ENCODE results near the gene ZP3.
"Not testable (repeated sequence)": the region's sequence is repeated elsewhere in the genome, so short reads cannot be mapped to it uniquely, and the experiment has no call there.

Gene ZP3

GRCh38 chr7:76460767-76461166 is 36.0 kb downstream of the ZP3 start:
- H3K27ac ChIP-seq = not testable (repeated sequence)

- H3K27ac ChIP-seq = not testable (repeated sequence)
These were observed 36.8 kb downstream of the ZP3 start, which contains the start of gene DTX2 for GRCh38 chr7:76461464-76462101. DTX2 (plus strand) TSS chr7:76461709; CDS start chr7:76480510, 18,801 bp downstream.

GRCh38 chr7:76462271-76462882 is 37.6 kb downstream of the ZP3 start:
- H3K27ac ChIP-seq = not testable (repeated sequence)

GRCh38 chr7:76464959-76465358 is 40.2 kb downstream of the ZP3 start:
- not testable (repeated sequence) for H3K27ac ChIP-seq

GRCh38 chr7:76465950-76466349 is 41.2 kb downstream of the ZP3 start:
- not testable (repeated sequence) for H3K27ac ChIP-seq

GRCh38 chr7:76467743-76468404 is 43.1 kb downstream of the ZP3 start:
- H3K27ac ChIP-seq = not testable (repeated sequence)

GRCh38 chr7:76471556-76472221 is 46.9 kb downstream of the ZP3 start:
- H3K27ac ChIP-seq = not testable (repeated sequence)

GRCh38 chr7:76473097-76473496 is 48.3 kb downstream of the ZP3 start:
- H3K27ac ChIP-seq = not testable (repeated sequence)

GRCh38 chr7:76476280-76476679 is 51.5 kb downstream of the ZP3 start:
- not testable (repeated sequence) for H3K27ac ChIP-seq

- H3K27ac ChIP-seq = not testable (repeated sequence)
These were observed 52.2 kb downstream of the ZP3 start for GRCh38 chr7:76476742-76477474.

GRCh38 chr7:76479628-76480027 is 54.9 kb downstream of the ZP3 start:
- H3K27ac ChIP-seq = not testable (repeated sequence)

GRCh38 chr7:76480403-76481253 is 55.9 kb downstream of the ZP3 start:
- not testable (repeated sequence) for H3K27ac ChIP-seq

- H3K27ac ChIP-seq = not testable (repeated sequence)
These were observed 57.9 kb downstream of the ZP3 start for GRCh38 chr7:76482660-76483059.

- H3K27ac ChIP-seq = not testable (repeated sequence)
These were observed 58.3 kb downstream of the ZP3 start for GRCh38 chr7:76483081-76483480.

- not testable (repeated sequence) for H3K27ac ChIP-seq
These were observed 59.7 kb downstream of the ZP3 start for GRCh38 chr7:76484456-76484855.

GRCh38 chr7:76485822-76486610 is 61.3 kb downstream of the ZP3 start:
- not testable (repeated sequence) for H3K27ac ChIP-seq

GRCh38 chr7:76486618-76487017 is 61.9 kb downstream of the ZP3 start:
- not testable (repeated sequence) for H3K27ac ChIP-seq

- H3K27ac ChIP-seq = not testable (repeated sequence)
These were observed 63.2 kb downstream of the ZP3 start for GRCh38 chr7:76487969-76488368.
